Upper lobe of left lung (tissue), 6 donors: ENCODE measurements around the gene HOXC6. TPM values are rescaled to one million over a fixed set of nuclear protein-coding genes. Genes with fewer than 3 reads are reported as not detected.

Source experiments
- ATAC-seq, 2 donors: fragments of 200-7000 bp; cut with Tn5 transposase; one replicate each; pipeline ENCODE4 v1.9.1; 2022; ENCODE audit warnings: mild to moderate bottlenecking in 2 of 2, moderate library complexity in 2 of 2; ENCODE audit not compliant: low FRiP score in 2 of 2
- DNase-seq, 2 donors: peaks; one replicate each; pipeline ENCODE4 v3.0.0-alpha.2; 2019 to 2020
- H3K27ac ChIP-seq, 4 donors: fragments of 200-600 bp; sonication (generic); one replicate each; pipeline ENCODE4 v1.5.1; 2016 to 2019
- H3K27me3 ChIP-seq, 4 donors: fragments of 200-600 bp; sonication (generic); one replicate each; pipeline ENCODE4 v1.5.1; 2017 to 2019
- H3K36me3 ChIP-seq, 4 donors: fragments of 200-600 bp; sonication (generic); one replicate each; pipeline ENCODE4 v1.5.1; 2016 to 2019
- H3K4me1 ChIP-seq, 4 donors: fragments of 200-600 bp; sonication (generic); one replicate each; pipeline ENCODE4 v1.5.1; 2018 to 2019
- H3K4me3 ChIP-seq, 4 donors: fragments of 200-600 bp; sonication (generic); one replicate each; pipeline ENCODE4 v1.5.1; 2017 to 2019; ENCODE audit warnings: mild to moderate bottlenecking in 2 of 4, moderate library complexity in 1 of 4
- H3K9me3 ChIP-seq, 4 donors: fragments of 200-600 bp; sonication (generic); one replicate each; pipeline ENCODE4 v1.5.1; 2018 to 2019
- CTCF ChIP-seq, 6 experiments: fragments of 450-650 bp in 4 of 6; fragments of 200-600 bp in 2 of 6; sonication (generic) in 2 of 6; IDR thresholded peaks; one replicate each; pipeline ENCODE4 v1.5.1; 2016 to 2019; ENCODE audit warnings: antibody characterized with exemption in 6 of 6
- EP300 ChIP-seq, 4 donors: sonication (generic); formaldehyde crosslinking; IDR thresholded peaks; one replicate each; pipeline ENCODE4 v1.5.1; 2017; ENCODE audit warnings: antibody characterized with exemption in 4 of 4, control low read depth in 2 of 4
- POLR2A ChIP-seq, 4 donors: fragments of 450-650 bp; IDR thresholded peaks; one replicate each; pipeline ENCODE4 v1.5.1; 2016 to 2017; ENCODE audit warnings: antibody characterized with exemption in 4 of 4, mild to moderate bottlenecking in 2 of 4
- POLR2AphosphoS5 ChIP-seq, 2 donors: sonication (generic); formaldehyde crosslinking; IDR thresholded peaks; one replicate each; pipeline ENCODE4 v1.5.1; 2017; ENCODE audit warnings: antibody characterized with exemption in 2 of 2
- WGBS, 2 donors: methylation state at CpG; one replicate each; pipeline ENCODE4 v1.1.5; 2017 to 2018; 5-methylcytosine and 5-hydroxymethylcytosine counted together
- total RNA-seq, 6 donors: library from RNA; depleted of rRNA in 4 of 6; stranded (reverse); fragments of >200 nt in 4 of 6; gene quantifications; one replicate each; pipeline versions ENCODE4 v1.1.0 to v1.2.1, GENCODE V29; 2016 to 2021
- donor health status: DM: no; HTN: no; CAD: no; lungs with moderate emphysema.
- donor health status: DM: no; HTN: yes; CAD: no; lungs with severe emphysema.

Gene HOXC6
- total RNA-seq, 6 donors from 2014 or later = 0.40 to 0.92 TPM; not detected in 4

GRCh38 chr12:54002915-54003389 lies 25.3 kb upstream of the HOXC6 start:
- 16 to 19% methylated on average over 16 to 19 of the region's 19 CpGs for WGBS, 2 donors
- ATAC-seq (no peak), DNase-seq (peak in 1 of 2 donors; percentile 37)
- Histone ChIP-seq H3K27ac (no peak overlapping the region), H3K36me3 (no peaks in the 10 kb centered on the region), H3K4me1 (peaks cover 11 to 32% (median 22%) of the 10 kb centered on the region in 4 donors), H3K4me3 (no peak overlapping the region), H3K27me3 (peaks cover 3 to 95% (median 56%) of the 10 kb centered on the region in 4 donors), H3K9me3 (no peaks in the 10 kb centered on the region)
- TF ChIP-seq CTCF (IDR thresholded peaks at IDR 0.05) = no peak
- no peak for TF ChIP-seq EP300 (IDR thresholded peaks at IDR 0.05)
- TF ChIP-seq POLR2AphosphoS5 (IDR thresholded peaks at IDR 0.05) = no peak
- no peak for TF ChIP-seq POLR2A (IDR thresholded peaks at IDR 0.05)

- Histone ChIP-seq H3K9me3 (no peaks in the 10 kb centered on the region), H3K4me3 (no peak overlapping the region), H3K4me1 (peaks cover 11 to 32% (median 22%) of the 10 kb centered on the region in 4 donors), H3K36me3 (no peaks in the 10 kb centered on the region), H3K27me3 (peaks cover 3 to 95% (median 55%) of the 10 kb centered on the region in 4 donors), H3K27ac (no peak overlapping the region)
- TF ChIP-seq POLR2AphosphoS5 (IDR thresholded peaks at IDR 0.05) (no peak), POLR2A (IDR thresholded peaks at IDR 0.05) (no peak), CTCF (IDR thresholded peaks at IDR 0.05) (no peak)
- WGBS, 2 donors = 31 to 56% methylated on average over 3 of the region's 3 CpGs
- no peak for DNase-seq
- no peak for ATAC-seq
Measured at GRCh38 chr12:54003625-54004024, 24.6 kb upstream of the HOXC6 start.

DNA sequence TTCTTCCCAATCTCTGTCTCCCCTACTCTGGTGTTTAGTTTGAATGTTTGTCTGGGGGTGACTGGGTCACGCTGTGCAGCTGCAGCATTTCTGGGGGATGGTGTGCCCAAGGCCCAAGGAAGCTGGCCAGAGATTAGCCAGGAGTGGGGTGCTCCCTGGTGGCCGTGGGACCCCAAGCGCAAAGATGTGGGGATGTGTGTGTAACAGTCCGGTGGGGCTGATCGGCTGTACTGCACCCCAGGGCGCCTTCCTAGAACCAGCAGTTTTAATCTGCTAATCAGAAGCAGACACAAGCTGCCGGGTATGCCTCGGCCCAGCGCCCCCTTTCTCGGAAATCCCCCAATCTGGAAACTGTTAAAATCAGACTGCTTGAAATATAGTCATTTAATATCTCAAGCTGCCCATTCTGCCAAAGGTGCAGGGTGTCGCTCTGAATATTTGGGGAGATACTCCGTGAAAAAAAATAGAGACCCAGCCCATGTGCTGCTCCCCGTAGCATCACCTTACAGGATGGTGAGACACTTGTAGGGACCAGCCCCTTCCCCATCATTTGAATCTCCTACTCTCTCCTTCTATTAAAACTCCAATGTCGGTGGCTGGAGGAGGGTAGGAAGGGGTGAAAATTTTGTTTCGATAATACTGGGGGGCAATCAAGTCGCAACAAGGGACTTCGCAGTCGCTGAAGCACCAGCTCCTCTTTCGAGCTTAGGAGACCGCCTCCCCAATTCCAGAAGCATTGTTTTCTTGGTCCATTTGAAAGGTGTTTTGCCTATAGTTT lies 24.0 kb upstream of the HOXC6 start:
- peaks cover 3 to 93% (median 53%) of the 10 kb centered on the region in 4 donors for H3K27me3 ChIP-seq
- H3K4me1 ChIP-seq = peaks cover 14 to 36% (median 25%) of the 10 kb centered on the region in 4 donors
- H3K4me3 ChIP-seq = no peak overlapping the region
- TF ChIP-seq EP300 (IDR thresholded peaks at IDR 0.05) (no peak), CTCF (IDR thresholded peaks at IDR 0.05) (no peak), POLR2AphosphoS5 (IDR thresholded peaks at IDR 0.05) (no peak), POLR2A (IDR thresholded peaks at IDR 0.05) (no peak)
- no peak overlapping the region for H3K27ac ChIP-seq
- no peak for ATAC-seq
- DNase-seq = peak in 1 of 2 donors; percentile 24
- H3K9me3 ChIP-seq = no peaks in the 10 kb centered on the region
- 14 to 24% methylated on average over 20 of the region's 20 CpGs for WGBS, 2 donors
- no peaks in the 10 kb centered on the region for H3K36me3 ChIP-seq

GRCh38 chr12:54004841-54005530 lies 23.3 kb upstream of the HOXC6 start:
- Histone ChIP-seq H3K36me3 (no peaks in the 10 kb centered on the region), H3K4me1 (peaks cover 17 to 35% (median 22%) of the 10 kb centered on the region in 4 donors), H3K27ac (no peak overlapping the region), H3K9me3 (no peaks in the 10 kb centered on the region), H3K4me3 (no peak overlapping the region), H3K27me3 (peaks cover 4 to 93% (median 53%) of the 10 kb centered on the region in 4 donors)
- DNase-seq = peak in 1 of 2 donors; percentile 67
- TF ChIP-seq POLR2A (IDR thresholded peaks at IDR 0.05) (no peak), EP300 (IDR thresholded peaks at IDR 0.05) (no peak), POLR2AphosphoS5 (IDR thresholded peaks at IDR 0.05) (no peak), CTCF (IDR thresholded peaks at IDR 0.05) (no peak)
- peak in 1 of 2 donors; percentile 7 for ATAC-seq
- WGBS, 2 donors = 11 to 17% methylated on average over 26 to 28 of the region's 31 CpGs
